HFFc6 (cell line): ENCODE measurements around the gene OS9. TPM values are rescaled to one million over a fixed set of nuclear protein-coding genes. Genes with fewer than 3 reads are reported as not detected.
"Not testable (repeated sequence)": the region's sequence is repeated elsewhere in the genome, so short reads cannot be mapped to it uniquely, and the experiment has no call there.

Source experiments
- DNase-seq: peaks from one replicate; pipeline ENCODE4 v3.0.0-alpha.2; 2018
- H3K27ac Mint-ChIP-seq: 2 replicates; pipeline ENCODE4 v1.8.0; 2020; ENCODE audit warnings: mild to moderate bottlenecking, mixed read lengths
- H3K27me3 Mint-ChIP-seq: 2 replicates; pipeline ENCODE4 v1.8.0; 2021; ENCODE audit warnings: mild to moderate bottlenecking, moderate library complexity, mixed read lengths; ENCODE audit not compliant: insufficient read depth
- H3K36me3 Mint-ChIP-seq: 2 replicates; pipeline ENCODE4 v1.8.0; 2021; ENCODE audit warnings: low read depth, mixed read lengths
- H3K4me1 Mint-ChIP-seq: 2 replicates; pipeline ENCODE4 v1.8.0; 2020; ENCODE audit warnings: low read depth, mixed read lengths
- H3K4me3 Mint-ChIP-seq: 2 replicates; pipeline ENCODE4 v1.8.0; 2020; ENCODE audit warnings: mild to moderate bottlenecking, moderate library complexity, mixed read lengths
- H3K9me3 Mint-ChIP-seq: 2 replicates; pipeline ENCODE4 v1.8.0; 2020; ENCODE audit warnings: mild to moderate bottlenecking, mixed read lengths
- CTCF ChIP-seq: fragments of 200-600 bp; sonication (generic); IDR thresholded peaks from 2 replicates; pipeline ENCODE4 v1.5.0; 2021; ENCODE audit warnings: antibody characterized with exemption, mild to moderate bottlenecking
- total RNA-seq, 6 experiments: library from RNA; stranded (reverse); fragmentation: NEBNext Ultra II Directional; extraction: Animal tissue kit (Norgen Biotek cat#: 25700); gene quantifications; 2 replicates in 1 of 6; 3 replicates in 5 of 6; pipeline ENCODE4 v1.2.3, GENCODE V29; 2021

The OS9 gene
- total RNA-seq, 6 experiments from 2014 or later = 150 to 158 (median 156) TPM

GRCh38 chr12:57719777-57720605 lies 26.1 kb downstream of the OS9 start:
- H3K27me3 Mint-ChIP-seq = no peaks in the 10 kb centered on the region; the same call in 1 of the 2 replicates
- DNase-seq = no peak
- H3K4me1 Mint-ChIP-seq = no peaks in the 10 kb centered on the region
- H3K4me3 Mint-ChIP-seq = no peak overlapping the region
- H3K9me3 Mint-ChIP-seq = no peaks in the 10 kb centered on the region
- H3K36me3 Mint-ChIP-seq = peaks cover 27% of the 10 kb centered on the region
- H3K27ac Mint-ChIP-seq = no peak overlapping the region
- TF ChIP-seq CTCF = no peak

- DNase-seq = no peak
- H3K27me3 Mint-ChIP-seq = no peaks in the 10 kb centered on the region; the same call in 1 of the 2 replicates
- no peak overlapping the region for H3K27ac Mint-ChIP-seq
- no peaks in the 10 kb centered on the region for H3K9me3 Mint-ChIP-seq
- no peaks in the 10 kb centered on the region for H3K4me1 Mint-ChIP-seq
- H3K36me3 Mint-ChIP-seq = peaks cover 27% of the 10 kb centered on the region
- no peak for TF ChIP-seq CTCF
- no peak overlapping the region for H3K4me3 Mint-ChIP-seq
These were observed 27.0 kb downstream of the OS9 start for GRCh38 chr12:57720606-57721595.

GRCh38 chr12:57721846-57722608 lies 28.1 kb downstream of the OS9 start:
- not testable (repeated sequence) for H3K4me3 Mint-ChIP-seq, DNase-seq, H3K4me1 Mint-ChIP-seq, H3K27ac Mint-ChIP-seq, H3K27me3 Mint-ChIP-seq, H3K9me3 Mint-ChIP-seq
- peaks cover 24% of the 10 kb centered on the region for H3K36me3 Mint-ChIP-seq

- Mint-ChIP-seq H3K27ac (no peak overlapping the region), H3K4me1 (no peaks in the 10 kb centered on the region), H3K4me3 (no peak overlapping the region), H3K36me3 (peaks cover 19% of the 10 kb centered on the region), H3K27me3 (peaks cover 2% of the 10 kb centered on the region; the same call in 1 of the 2 replicates), H3K9me3 (no peaks in the 10 kb centered on the region)
- no peak for DNase-seq
- TF ChIP-seq CTCF = no peak
These were observed 29.0 kb downstream of the OS9 start for GRCh38 chr12:57722716-57723629.

- Mint-ChIP-seq H3K36me3 (peaks cover 15% of the 10 kb centered on the region; the same call in 1 of the 2 replicates), H3K9me3 (no peaks in the 10 kb centered on the region), H3K27me3 (peaks cover 2% of the 10 kb centered on the region; the same call in 1 of the 2 replicates), H3K4me3 (no peak overlapping the region), H3K27ac (no peak overlapping the region), H3K4me1 (no peaks in the 10 kb centered on the region)
- no peak for TF ChIP-seq CTCF
- DNase-seq = no peak
These were observed 29.7 kb downstream of the OS9 start for GRCh38 chr12:57723630-57723962.
